Activated CD4-positive, alpha-beta T cell treated with anti-CD3 and anti-CD28 coated beads for 4 hours (primary cell): ENCODE results near the gene EPB41L4B.
"Not testable (repeated sequence)": the region's sequence is repeated elsewhere in the genome, so short reads cannot be mapped to it uniquely, and the experiment has no call there.

Experiments
- DNase-seq, 2 donors: peaks; one replicate each; pipeline ENCODE4 v3.0.0-alpha.2; 2020

Gene EPB41L4B

DNA sequence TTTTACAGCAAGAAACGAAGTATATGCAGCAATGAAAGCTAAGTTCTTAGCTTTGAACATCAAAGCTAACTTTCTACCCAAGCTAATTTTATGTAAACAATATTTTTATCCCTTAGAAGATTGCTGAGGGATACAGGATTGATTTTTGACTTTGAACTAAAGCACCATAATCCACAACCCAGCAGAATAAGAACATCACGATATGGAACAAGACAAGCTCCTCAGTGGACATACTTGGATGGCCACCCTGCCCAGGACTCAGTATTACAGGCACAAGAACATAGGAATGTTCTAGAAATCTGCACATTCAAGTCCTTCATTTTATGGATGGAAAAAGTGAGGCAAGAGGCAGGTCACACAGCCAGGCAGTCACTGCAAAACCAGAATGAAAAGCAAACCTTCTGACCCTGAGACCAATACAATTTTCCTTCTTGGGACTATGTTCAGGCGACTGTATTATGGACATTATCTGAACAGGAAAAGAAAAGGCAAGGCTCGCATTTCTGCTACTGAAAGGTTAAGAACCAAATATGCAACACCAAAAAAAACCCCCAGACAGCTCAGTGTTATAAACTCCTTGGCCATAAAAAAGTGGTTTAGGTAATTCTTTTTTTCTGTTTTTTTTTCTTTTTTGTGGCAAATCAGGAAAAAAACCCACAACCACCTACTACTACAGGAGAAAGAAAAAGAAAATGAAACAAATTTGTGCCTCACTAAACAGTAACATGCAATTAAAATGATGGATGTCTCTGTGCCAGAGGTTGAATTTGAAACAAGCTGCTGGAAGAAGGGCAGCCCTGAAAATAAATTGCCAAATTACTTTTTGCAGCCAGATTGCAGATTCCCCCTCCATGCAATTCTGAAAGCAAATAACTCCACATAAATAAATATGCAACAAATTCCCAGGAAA, 25.4 kb downstream of the EPB41L4B start:
- DNase-seq = no peak

DNA sequence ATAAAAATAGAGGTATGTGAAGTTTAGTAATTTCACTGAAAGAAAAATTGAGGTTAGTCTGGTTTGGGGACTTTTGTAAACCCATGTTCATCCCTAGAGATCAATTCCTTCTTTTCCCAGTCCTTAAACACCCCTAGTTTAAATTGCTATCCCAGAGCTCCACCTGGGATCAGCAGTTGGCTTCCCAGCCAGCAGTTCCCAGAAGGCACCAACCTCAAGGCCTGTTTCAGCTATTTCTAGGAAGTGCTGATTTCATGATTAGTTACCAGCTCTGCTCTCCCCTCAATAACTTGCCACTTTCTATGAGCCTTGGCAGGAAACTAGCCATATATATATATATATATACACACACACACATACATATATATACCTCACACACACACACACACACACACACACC, 30.5 kb downstream of the EPB41L4B start:
- no peak for DNase-seq

DNA sequence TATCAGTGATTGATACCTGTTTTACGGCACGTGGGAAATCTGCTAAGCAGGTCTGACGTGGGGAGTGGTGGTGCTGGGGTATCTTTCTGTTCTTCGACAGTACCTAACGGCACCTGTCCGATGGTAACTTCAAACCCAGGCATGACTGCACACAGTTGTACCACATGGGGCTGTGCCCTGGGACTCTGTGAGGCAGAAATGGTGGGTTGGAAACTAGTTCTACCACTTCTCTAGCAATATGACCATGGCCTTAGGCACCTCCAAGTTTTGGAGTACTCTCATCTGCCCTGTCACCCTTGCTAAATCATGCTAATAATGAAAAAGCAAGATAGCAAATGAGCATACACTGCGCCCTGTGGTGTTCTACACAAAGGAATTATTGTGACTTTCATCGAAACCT, 30.9 kb downstream of the EPB41L4B start:
- no peak for DNase-seq

GRCh38 chr9:109289186-109289585, 31.7 kb downstream of the EPB41L4B start:
- DNase-seq = no peak

DNA sequence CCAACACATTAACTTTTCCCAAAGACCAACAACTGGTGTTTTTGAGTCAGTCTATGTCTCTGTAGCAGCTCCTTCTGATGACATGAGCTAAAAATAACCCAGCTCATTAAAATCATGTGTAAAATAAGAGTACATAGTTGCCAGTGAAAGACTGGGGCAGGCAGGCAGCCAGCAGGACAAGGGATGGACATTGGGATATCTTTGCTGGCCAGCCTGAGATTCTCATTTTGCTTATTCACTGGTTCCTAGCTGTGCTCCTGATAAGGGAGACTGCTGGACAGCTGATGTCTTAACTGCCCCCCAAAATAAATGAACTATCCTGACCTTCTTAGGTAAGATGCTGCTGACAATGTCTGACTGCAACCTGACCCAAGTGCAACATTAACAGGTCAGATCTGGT, 33.9 kb downstream of the EPB41L4B start:
- DNase-seq = no peak

GRCh38 chr9:109286571-109286977, 34.3 kb downstream of the EPB41L4B start:
- no peak for DNase-seq

DNA sequence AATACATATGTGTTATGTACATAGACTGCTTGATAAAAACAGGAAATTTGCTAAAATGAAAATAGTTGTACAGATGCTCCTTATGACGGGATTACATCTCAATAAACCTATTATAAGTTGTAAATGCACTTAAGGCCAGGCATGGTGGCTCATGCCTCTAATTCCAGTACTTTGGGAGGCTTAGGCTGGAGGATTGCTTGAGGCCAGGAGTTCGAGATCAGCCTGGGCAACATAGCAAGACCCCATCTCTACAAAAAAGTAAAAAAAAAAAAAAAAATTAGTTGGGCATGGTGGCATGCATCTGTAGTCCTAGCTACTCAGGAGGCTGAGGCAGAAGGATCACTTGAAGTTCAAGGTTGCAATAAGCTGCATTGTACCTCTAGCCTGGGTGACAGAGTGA, 37.2 kb downstream of the EPB41L4B start:
- DNase-seq = not testable (repeated sequence)

DNA sequence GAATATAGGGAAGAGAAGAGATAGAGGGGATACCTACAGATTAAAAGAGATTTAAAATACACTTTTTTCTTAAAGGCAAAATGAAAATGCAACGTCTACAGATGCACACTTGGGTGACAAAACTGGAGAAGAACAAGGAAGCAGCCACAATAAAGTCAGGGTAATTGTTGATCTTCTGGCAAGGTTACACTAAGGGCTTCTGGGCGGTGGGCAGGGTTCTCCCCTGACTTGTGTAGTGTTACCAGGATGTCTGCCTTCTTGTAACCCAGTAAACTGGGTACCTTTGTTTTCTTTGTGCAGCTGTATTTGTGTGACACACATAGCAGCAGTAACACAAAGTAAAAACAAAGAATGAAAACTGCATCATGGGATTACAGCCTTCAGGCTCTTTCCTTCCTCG, 37.8 kb downstream of the EPB41L4B start:
- DNase-seq = no peak

GRCh38 chr9:109282302-109282701, 38.6 kb downstream of the EPB41L4B start:
- DNase-seq = no peak

DNA sequence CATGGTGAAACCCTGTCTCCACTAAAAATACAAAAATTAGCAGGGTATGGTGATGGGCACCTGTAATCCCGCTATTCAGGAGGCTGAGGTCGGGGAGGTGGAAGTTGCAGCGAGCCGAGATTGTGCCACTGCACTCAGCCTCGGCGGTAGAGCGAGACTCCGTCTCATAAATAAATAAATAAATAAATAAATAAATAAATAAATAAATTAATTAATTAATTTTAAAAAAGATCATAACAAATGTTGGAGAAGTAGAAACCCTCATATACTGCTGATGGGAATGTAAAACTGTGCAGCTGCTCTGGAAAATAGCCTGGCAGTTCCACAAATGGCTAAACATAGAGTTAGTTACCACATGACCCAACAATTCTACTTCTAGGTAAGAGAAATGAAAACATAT, 39.3 kb downstream of the EPB41L4B start:
- DNase-seq = no peak

- DNase-seq = no peak
These were observed 42.0 kb downstream of the EPB41L4B start for GRCh38 chr9:109278848-109279247.

DNA sequence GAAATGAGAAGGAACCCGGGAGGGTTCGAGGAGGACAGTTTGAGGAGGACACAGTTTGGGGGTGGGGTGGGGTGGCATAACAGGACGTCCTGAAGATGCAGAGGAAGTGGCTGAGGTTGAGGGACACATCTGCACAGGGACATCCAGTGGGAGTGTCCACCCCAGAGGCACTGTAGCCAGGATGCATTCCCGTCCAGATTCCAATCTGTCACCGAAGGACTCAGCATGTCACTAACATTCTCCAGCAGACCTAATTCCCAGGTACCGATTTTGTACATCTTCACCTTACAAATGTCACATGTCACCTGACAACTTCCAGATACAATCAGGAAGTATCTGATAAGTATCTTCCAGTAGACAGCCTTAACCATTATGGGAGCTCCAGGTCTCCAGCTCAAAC, 42.6 kb downstream of the EPB41L4B start:
- no peak for DNase-seq

- DNase-seq = no peak
These were observed 43.4 kb downstream of the EPB41L4B start for GRCh38 chr9:109277451-109277850.

DNA sequence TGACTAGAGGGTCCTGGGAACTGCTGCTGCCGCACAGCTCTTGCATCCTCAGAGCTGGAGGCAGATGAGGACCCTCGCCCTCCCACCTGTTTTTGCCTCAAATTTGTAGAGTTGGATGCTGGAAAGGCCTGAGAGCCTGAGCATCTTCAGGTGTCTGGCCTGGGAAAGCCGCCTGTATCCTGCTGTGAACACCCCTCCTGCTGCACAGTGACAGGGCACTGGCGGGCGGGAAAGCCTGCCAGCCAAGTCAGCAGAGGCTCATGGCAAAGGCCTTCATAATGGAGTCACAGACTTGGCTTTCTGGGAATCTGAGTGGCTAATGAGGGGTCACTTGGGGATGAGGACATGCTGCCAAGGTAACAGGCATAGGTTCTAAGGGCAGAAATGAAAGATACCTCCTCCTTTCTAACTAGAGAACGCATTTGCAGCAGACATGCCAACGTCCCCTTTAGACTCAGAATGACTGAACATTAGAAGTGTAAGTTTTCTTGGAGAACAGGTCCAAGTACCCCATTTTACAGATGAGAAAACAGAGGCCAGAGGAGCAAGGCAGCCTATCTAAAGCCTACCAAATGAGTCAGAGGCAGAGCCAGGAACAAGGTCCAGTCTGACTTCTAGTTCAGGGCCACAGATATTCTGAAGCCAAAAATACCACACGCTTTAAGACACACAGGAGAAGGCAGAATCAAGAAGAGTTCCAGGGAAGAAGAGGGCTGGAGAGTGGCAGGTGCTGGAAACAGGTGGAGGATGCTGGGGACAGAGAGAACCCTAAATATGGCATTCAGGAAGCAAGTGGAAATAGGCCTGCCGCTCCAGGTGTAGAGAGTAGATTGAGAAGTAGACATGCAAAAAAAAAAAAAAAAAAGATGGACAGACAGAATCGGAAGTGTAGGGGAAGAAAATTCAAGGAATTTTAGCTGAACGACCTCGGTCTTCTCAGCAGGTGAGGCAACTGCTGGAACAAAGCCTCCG, 44.1 kb downstream of the EPB41L4B start:
- no peak for DNase-seq

DNA sequence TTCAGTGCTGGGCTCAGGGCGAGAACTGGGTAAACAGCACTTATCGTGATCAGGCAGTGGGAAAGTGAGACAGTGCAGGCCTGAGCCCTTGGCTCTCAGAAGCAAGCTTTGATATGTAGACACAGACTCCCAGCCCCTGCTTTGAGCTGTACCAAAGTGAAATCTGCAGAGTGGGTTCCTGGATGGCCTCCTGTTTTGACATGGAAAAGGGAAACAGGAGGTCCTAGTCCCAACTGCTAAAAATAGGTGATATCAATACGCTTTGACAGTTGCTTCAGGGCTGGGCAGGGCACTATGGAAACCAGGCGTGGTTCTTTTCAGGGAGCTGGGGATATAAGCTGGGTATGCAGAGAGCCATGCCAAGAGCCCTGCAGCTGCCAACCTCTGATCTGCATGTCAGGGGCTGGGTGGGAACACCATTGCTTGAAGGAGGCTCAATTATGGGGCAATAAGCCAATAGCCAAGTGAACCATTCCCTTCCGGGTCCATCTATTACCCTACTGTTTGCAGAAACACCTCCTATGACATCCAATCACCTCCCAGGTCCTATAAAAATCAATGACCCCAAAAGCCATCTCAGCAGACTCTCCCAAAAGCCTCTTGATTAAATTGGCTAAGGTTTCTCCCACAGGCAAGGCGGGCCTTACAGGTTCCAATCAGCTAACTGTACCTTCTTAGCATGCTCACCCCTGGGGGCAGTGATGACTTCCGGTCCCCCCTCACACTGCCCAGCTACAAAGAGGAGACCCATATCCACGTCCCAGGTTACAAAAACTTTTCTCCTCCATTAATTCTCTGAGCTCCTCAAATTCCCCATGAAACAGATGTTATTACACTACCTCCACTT, 45.8 kb downstream of the EPB41L4B start:
- no peak for DNase-seq

DNA sequence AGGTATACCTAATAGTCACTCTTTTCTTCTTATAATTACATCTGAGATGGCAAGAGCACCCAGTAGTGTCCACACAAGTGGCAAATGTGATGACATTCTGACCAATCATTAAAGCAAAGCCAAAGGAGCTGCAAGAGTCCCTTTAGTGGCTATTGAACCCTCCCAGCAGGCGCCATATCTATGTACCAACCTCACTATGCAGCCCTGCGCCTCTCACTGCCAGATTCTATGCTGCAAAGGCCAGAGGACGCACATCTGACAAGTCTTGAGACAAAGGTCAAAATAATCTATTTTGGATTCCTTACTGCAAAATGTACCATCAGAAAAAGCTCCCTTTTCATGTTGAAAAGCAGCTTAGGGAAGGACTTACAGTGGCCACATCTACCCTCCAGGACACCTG, 47.0 kb downstream of the EPB41L4B start:
- DNase-seq = no peak

GRCh38 chr9:109272745-109273144, 48.1 kb downstream of the EPB41L4B start:
- DNase-seq = no peak

DNA sequence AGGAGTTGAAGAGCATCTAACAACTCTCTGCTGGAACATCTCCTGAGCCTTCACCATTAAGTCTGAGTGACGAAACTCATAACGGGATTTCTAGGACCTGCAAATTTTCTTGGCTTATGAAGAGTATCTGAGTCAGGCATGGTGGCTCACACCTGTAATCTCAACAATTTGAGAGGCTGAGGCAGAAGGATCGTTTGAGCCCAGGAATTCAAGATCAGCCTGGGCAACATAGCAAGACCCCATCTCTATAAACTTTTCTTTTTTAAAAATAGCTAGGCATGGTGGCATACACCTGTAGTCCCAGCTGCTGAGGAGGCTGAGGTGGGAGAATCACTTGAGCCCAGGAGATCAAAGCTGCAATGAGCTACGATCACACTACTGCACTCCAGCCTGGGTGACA, 48.8 kb downstream of the EPB41L4B start:
- no peak for DNase-seq

DNA sequence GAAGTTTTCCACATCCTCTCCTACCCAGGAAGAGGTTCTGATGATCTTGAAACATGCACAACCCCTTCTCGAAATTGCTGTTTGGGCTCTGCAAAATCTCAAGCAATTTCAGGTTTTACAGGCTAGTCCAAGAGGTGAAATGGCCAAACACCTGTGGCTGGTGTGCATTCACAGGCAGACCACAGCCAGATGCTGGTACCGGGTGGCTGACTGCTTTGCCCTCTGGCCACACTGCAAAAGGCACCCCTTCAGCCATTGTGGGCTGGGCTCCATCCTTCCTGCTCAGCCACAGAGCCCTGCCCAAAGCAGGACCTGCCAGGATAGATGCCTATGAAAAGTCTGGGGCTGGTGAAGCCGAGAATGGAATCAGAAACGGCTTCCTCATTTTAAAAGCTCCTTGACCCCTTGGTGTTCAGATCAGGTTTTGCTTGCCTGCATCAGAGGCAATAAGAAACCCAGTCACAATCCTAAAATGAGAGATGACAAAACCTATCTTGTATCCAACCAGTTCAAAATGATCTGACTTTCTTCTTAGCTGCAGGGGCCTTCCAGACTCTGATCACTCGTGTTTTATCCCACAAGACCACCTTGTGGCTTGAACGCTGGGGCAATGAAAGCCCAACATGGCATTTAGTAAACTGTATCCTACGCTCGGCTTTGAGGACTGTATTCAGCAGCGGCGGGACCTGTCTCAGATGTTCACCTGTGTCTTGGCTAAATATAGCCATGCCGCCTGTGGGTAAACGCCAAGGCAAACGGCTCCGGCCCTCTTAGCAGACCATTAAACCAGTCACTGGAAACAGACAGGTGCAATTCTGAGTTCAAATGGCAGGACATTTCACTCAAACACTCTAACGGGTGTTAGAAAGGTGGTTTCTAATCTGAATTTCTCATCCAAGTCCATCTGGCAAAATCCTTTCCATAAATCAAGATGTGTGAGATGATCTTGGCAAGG, 49.6 kb downstream of the EPB41L4B start:
- no peak for DNase-seq

DNA sequence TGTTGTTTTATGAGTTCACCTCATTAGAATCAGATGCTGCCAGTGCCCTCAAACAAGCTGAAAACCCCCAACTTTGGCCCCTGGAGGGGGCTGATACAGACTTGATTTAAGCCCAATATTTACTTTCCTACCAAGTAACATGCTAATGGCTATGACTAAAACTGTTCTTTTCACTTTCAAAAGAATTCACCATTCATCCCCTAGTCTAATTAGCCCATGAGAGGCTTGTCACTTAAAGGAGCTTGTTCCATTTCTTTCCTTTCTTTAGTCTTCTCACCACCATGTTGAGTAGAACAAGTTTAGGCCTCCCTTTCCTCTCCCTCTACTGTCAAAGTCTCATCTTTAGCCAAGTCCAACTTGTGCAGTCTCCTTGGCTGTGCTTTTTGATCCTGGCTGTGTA, 50.4 kb downstream of the EPB41L4B start:
- DNase-seq = no peak

GRCh38 chr9:109269839-109270238, 51.0 kb downstream of the EPB41L4B start:
- DNase-seq = no peak

DNA sequence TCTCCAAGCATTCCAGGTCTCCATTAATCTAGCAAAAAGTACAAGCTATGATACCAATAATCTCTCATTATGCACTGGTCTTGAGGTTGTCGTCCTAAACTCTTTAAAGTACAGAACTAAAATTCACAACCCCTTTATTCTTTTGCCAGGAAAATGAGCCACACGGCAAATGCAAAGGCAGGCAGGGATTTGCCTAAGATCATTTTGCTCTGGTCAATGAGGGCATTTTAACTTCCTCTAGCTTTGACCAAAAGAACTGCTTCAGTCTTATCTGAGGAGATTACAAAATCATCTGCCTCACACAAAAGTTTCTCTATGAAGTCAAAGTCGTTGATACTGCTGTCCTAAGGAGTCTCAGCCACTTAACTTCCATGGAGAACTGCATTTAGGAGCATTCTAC, 51.8 kb downstream of the EPB41L4B start:
- no peak for DNase-seq
